ENCODE results near the gene ATPAF2.
A peak's percentile ranks its signal among the peaks of the same experiment; 100 is the strongest.

ATPAF2 gene

GRCh38 chr17:18038861-18039534 lies at the start of gene ATPAF2, which contains the start of gene GID4:
Gene ATPAF2 (minus strand): TSS chr17:18039168. CDS start chr17:18039013, 155 bp downstream.
Gene GID4 (plus strand): TSS chr17:18039408. CDS start chr17:18039465, 57 bp downstream.
- H3K4me3 ChIP-seq (ENCODE audit: low read length), result peak within 1 kb of the TSS; percentile 91
- TF ChIP-seq CTCF (conservative IDR thresholded peaks at IDR 0.05; ENCODE audit: low read depth, low read length), result no peak
- DNase-seq (ENCODE audit: low read depth), result peak; percentile 96

GRCh38 chr17:18087610-18088491 lies 48.9 kb upstream of the ATPAF2 start, which contains the start of gene DRG2:
Gene DRG2 (plus strand): TSS chr17:18087948. CDS start chr17:18088024, 76 bp downstream.
- TF ChIP-seq CTCF (conservative IDR thresholded peaks at IDR 0.05; ENCODE audit: low read depth, low read length), result peak; percentile 4
- peak; percentile 55 for DNase-seq (ENCODE audit: low read depth)
- peak within 1 kb of the TSS; percentile 94 for H3K4me3 ChIP-seq (ENCODE audit: low read length)

GRCh38 chr17:18084256-18084655 lies 45.3 kb upstream of the ATPAF2 start:
- no peak for DNase-seq (ENCODE audit: low read depth)
- TF ChIP-seq CTCF (conservative IDR thresholded peaks at IDR 0.05; ENCODE audit: low read depth, low read length), result no peak
- no peak overlapping the region for H3K4me3 ChIP-seq (ENCODE audit: low read length)

GRCh38 chr17:18079543-18079942 lies 40.6 kb upstream of the ATPAF2 start:
- no peak overlapping the region for H3K4me3 ChIP-seq (ENCODE audit: low read length)
- no peak for TF ChIP-seq CTCF (conservative IDR thresholded peaks at IDR 0.05; ENCODE audit: low read depth, low read length)
- no peak for DNase-seq (ENCODE audit: low read depth)

GRCh38 chr17:18076936-18077335 lies 38.0 kb upstream of the ATPAF2 start:
- peak; percentile 16 for DNase-seq (ENCODE audit: low read depth)
- H3K4me3 ChIP-seq (ENCODE audit: low read length), result no peak overlapping the region
- no peak for TF ChIP-seq CTCF (conservative IDR thresholded peaks at IDR 0.05; ENCODE audit: low read depth, low read length)

- no peak for DNase-seq (ENCODE audit: low read depth)
- H3K4me3 ChIP-seq (ENCODE audit: low read length), result no peak overlapping the region
- no peak for TF ChIP-seq CTCF (conservative IDR thresholded peaks at IDR 0.05; ENCODE audit: low read depth, low read length)
These were observed 35.8 kb upstream of the ATPAF2 start for GRCh38 chr17:18074566-18075272.

Data from retinal pigment epithelial cell (primary cell).